ENCODE data around the gene UBE2L6.

The UBE2L6 gene

DNA sequence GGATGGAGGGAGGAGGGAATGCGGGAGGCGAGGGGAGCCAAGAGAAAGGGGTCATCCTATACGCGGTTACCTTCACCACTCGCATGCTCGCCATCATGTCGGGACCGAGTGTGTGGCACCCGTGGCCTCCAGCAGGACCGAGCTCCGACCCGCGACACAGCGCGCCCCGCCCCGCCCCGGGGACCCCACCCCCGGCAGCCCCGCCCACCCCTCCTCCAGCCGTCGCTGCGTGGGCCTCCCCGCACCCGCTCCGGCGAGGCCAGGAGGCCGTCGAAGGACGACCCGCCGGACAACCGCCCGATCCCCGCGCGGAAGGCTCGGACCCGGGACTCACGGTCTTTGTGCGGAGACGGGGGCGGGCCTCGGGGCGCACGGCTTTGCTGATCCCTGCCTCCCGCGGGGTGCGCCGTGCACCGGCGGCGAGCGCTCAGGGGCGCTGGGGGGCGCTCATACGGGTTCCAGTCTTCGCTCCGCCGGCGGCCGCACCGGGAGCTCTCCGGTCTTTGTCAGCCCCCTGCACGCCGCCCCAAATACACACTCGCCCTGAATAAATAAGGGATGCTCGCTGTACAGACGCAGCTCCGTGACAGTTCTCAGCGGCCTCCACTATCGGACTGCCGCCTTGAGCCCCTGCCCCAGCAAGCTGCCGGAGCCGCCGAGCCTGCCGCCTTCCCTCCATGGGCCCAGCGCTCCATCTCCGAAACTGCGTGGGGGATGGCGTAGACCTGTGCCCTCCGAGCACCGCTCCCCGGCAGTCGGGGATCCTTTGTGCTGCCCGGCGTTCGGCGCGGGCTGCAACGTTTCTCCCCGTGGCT lies at the start of gene UBE2L6:
UBE2L6 (minus strand) TSS at position 158 of the 815 bp plus-strand sequence; CDS start at position 97, 61 bp downstream.
- TF ChIP-seq ZFX (IDR thresholded peaks at IDR 0.05; ENCODE audit: borderline replicate concordance): no peak
- TF ChIP-seq, protein P1, sequence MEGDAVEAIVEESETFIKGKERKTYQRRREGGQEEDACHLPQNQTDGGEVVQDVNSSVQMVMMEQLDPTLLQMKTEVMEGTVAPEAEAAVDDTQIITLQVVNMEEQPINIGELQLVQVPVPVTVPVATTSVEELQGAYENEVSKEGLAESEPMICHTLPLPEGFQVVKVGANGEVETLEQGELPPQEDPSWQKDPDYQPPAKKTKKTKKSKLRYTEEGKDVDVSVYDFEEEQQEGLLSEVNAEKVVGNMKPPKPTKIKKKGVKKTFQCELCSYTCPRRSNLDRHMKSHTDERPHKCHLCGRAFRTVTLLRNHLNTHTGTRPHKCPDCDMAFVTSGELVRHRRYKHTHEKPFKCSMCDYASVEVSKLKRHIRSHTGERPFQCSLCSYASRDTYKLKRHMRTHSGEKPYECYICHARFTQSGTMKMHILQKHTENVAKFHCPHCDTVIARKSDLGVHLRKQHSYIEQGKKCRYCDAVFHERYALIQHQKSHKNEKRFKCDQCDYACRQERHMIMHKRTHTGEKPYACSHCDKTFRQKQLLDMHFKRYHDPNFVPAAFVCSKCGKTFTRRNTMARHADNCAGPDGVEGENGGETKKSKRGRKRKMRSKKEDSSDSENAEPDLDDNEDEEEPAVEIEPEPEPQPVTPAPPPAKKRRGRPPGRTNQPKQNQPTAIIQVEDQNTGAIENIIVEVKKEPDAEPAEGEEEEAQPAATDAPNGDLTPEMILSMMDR (IDR thresholded peaks at IDR 0.05): no peak
- no peak within 1 kb of the TSS for H3K27ac ChIP-seq

DNA sequence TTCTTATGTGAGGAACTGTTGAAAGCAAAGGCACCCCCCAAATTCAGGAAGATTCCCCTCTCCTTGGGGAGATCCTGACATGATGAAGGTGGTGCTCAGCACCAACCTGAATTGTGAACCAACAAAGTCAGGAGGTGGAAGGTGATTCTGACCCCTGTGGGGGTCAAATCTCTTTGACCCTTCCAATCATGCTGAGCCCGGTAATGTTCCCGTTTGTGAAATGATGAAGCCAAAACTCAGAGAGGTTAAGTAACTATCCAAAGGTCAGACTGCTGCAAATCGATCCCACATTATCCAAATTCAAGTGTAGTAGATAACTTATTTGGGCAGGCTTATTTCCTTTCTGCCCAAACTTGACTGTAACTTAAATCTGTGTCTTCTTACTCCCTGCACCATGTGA lies 49.1 kb upstream of the UBE2L6 start:
- no peak overlapping the region for H3K27ac ChIP-seq
- TF ChIP-seq ZFX (IDR thresholded peaks at IDR 0.05; ENCODE audit: borderline replicate concordance): no peak
- TF ChIP-seq, protein P1 (IDR thresholded peaks at IDR 0.05): no peak

- no peak overlapping the region for H3K27ac ChIP-seq
- no peak for TF ChIP-seq ZFX (IDR thresholded peaks at IDR 0.05; ENCODE audit: borderline replicate concordance)
- TF ChIP-seq, protein P1 (IDR thresholded peaks at IDR 0.05): no peak
Measured at GRCh38 chr11:57615308-57615707, 47.8 kb upstream of the UBE2L6 start.

- TF ChIP-seq, protein P1 (IDR thresholded peaks at IDR 0.05): no peak
- no peak for TF ChIP-seq ZFX (IDR thresholded peaks at IDR 0.05; ENCODE audit: borderline replicate concordance)
Measured at GRCh38 chr11:57614234-57614772, 46.8 kb upstream of the UBE2L6 start.

GRCh38 chr11:57610170-57610569 lies 42.7 kb upstream of the UBE2L6 start:
- TF ChIP-seq ZFX (IDR thresholded peaks at IDR 0.05; ENCODE audit: borderline replicate concordance): no peak
- TF ChIP-seq, protein P1 (IDR thresholded peaks at IDR 0.05): no peak
- no peak overlapping the region for H3K27ac ChIP-seq

More at GRCh38 chr11:57614234-57614772, 46.8 kb upstream of the UBE2L6 start:
- H3K27ac ChIP-seq: no peak overlapping the region

DNA sequence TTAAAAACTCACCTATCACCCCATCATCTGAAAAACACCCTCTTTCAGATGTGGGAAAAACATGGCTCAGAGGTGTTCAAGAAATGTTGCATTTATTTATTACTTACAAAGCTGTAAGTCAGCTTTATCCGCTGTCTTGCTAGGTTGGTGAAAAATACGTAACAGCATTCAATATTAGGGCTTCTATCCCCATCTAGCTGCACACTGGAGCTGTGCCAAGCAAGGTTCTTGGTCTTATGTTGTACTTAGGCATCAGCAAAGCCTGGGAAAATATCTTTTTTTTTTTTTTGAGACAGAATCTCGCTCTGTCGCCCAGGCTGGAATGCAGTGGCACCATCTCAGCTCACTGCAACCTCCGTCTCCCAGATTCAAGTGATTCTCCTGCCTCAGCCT lies 37.6 kb upstream of the UBE2L6 start:
- H3K27ac ChIP-seq: no peak overlapping the region
- no peak for TF ChIP-seq ZFX (IDR thresholded peaks at IDR 0.05; ENCODE audit: borderline replicate concordance)
- TF ChIP-seq, protein P1 (IDR thresholded peaks at IDR 0.05): no peak
